ENCODE results near the gene SLC17A3.

- no peak for TF ChIP-seq POLR2A (IDR thresholded peaks at IDR 0.05; ENCODE audit: borderline replicate concordance, extremely low read depth, insufficient read depth, insufficient read length)
- TF ChIP-seq, protein P1, sequence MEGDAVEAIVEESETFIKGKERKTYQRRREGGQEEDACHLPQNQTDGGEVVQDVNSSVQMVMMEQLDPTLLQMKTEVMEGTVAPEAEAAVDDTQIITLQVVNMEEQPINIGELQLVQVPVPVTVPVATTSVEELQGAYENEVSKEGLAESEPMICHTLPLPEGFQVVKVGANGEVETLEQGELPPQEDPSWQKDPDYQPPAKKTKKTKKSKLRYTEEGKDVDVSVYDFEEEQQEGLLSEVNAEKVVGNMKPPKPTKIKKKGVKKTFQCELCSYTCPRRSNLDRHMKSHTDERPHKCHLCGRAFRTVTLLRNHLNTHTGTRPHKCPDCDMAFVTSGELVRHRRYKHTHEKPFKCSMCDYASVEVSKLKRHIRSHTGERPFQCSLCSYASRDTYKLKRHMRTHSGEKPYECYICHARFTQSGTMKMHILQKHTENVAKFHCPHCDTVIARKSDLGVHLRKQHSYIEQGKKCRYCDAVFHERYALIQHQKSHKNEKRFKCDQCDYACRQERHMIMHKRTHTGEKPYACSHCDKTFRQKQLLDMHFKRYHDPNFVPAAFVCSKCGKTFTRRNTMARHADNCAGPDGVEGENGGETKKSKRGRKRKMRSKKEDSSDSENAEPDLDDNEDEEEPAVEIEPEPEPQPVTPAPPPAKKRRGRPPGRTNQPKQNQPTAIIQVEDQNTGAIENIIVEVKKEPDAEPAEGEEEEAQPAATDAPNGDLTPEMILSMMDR (IDR thresholded peaks at IDR 0.05 in 2 of 3, conservative IDR thresholded peaks at IDR 0.05 in 1 of 3; ENCODE audit: borderline replicate concordance in 1 of 3, insufficient read depth in 1 of 3, low read depth in 2 of 3, low read length in 2 of 3), result no peak
- no peak for TF ChIP-seq EZH2 (IDR thresholded peaks at IDR 0.05)
- no peak for TF ChIP-seq POLR2AphosphoS5 (IDR thresholded peaks at IDR 0.05; ENCODE audit: low read depth, low read length)
- TF ChIP-seq ZNF274 (IDR thresholded peaks at IDR 0.05; ENCODE audit: low read depth, low read length), result no peak
- TF ChIP-seq REST (IDR thresholded peaks at IDR 0.05; ENCODE audit: low read depth), result no peak
- no peak for TF ChIP-seq MAX (IDR thresholded peaks at IDR 0.05)
- no peak for TF ChIP-seq SRF (IDR thresholded peaks at IDR 0.05; ENCODE audit: low read depth)
- no peak for TF ChIP-seq FOSL1 (IDR thresholded peaks at IDR 0.05; ENCODE audit: low read depth)
- TF ChIP-seq EZH2phosphoT487 (IDR thresholded peaks at IDR 0.05; ENCODE audit: borderline replicate concordance), result no peak
Observed at GRCh38 chr6:25831532-25832306, 42.3 kb downstream of the SLC17A3 start, which contains the start of gene SLC17A1.
